GM10266 (cell line): ENCODE data around the gene GJA3.

Experiments used
- DNase-seq: peaks from one replicate; pipeline ENCODE4 v3.0.0; 2012; ENCODE audit errors: extremely low spot score
- CTCF ChIP-seq: IDR thresholded peaks from 2 replicates; pipeline ENCODE4 v1.5.1; 2012; ENCODE audit warnings: mild to moderate bottlenecking, low read depth; ENCODE audit not compliant: control insufficient read depth, insufficient read depth; ENCODE audit errors: missing control alignments

GJA3 gene

GRCh38 chr13:20125129-20125782, 35.6 kb downstream of the GJA3 start:
- DNase-seq, result no peak
- no peak for TF ChIP-seq CTCF

- no peak for TF ChIP-seq CTCF
- DNase-seq, result no peak
Measured at GRCh38 chr13:20124303-20124702, 36.5 kb downstream of the GJA3 start.

DNA sequence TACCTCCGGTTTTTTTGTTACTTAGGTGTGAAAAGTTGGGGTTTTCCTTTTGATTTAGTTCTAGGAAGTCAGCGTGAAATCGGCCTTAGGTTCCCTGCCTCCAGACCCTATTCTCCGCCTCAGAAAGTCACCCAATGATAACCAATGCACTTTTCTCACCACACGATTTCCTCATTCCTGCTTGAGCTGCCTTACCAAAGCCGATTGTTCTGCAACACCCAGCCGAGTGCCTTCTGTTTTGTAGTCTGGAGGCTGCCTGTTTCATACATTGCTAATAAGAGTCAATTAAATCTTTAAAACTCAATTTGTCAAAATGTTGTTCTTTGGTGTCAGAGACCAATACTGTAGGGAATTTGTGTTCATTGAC, 39.7 kb downstream of the GJA3 start:
- TF ChIP-seq CTCF, result no peak
- DNase-seq, result no peak

GRCh38 chr13:20119960-20120359, 40.9 kb downstream of the GJA3 start:
- DNase-seq, result no peak
- TF ChIP-seq CTCF, result no peak

GRCh38 chr13:20118268-20119140, 42.3 kb downstream of the GJA3 start:
- TF ChIP-seq CTCF, result no peak
- DNase-seq, result no peak

DNA sequence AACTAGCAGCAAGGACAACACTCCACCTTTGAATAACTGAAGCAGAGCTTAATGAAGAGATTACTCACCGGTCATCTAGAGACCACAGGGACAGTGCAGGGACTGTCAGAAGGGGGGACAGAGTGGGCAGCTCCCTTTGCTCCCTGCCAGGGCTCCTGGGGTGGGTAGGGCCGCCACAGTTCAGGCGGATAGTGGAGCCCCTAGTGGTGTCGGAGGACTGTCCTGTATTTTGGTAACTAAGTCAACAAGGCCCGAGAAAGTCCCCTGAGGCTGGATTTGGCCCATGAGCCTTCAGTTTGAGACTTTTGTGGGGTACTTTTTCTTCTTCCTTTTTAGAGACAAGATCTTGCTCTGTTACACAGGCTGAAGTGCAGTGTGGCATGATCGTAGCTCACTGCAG, 44.6 kb downstream of the GJA3 start:
- DNase-seq, result no peak
- TF ChIP-seq CTCF, result no peak

- no peak for DNase-seq
- no peak for TF ChIP-seq CTCF
Measured at GRCh38 chr13:20114066-20114610, 46.7 kb downstream of the GJA3 start.
